SK-N-SH (cell line): Measurements from ENCODE around the gene TMEM243.

ENCODE experiments used
- RAD21 ChIP-seq: IDR thresholded peaks from 2 replicates; pipeline ENCODE4 v1.6.1; 2012; ENCODE audit warnings: mild to moderate bottlenecking, low read length
- TAF1 ChIP-seq: IDR thresholded peaks from 2 replicates; pipeline ENCODE4 v1.6.1; 2012; ENCODE audit warnings: low read depth, mild to moderate bottlenecking, low read length, moderate library complexity, borderline replicate concordance
- TF ChIP-seq, protein P1 (sequence below): fragments of 200-600 bp; sonication (generic); IDR thresholded peaks from 2 replicates; pipeline ENCODE4 v1.6.1; 2017; ENCODE audit warnings: antibody characterized with exemption, mild to moderate bottlenecking, moderate library complexity

DNA sequence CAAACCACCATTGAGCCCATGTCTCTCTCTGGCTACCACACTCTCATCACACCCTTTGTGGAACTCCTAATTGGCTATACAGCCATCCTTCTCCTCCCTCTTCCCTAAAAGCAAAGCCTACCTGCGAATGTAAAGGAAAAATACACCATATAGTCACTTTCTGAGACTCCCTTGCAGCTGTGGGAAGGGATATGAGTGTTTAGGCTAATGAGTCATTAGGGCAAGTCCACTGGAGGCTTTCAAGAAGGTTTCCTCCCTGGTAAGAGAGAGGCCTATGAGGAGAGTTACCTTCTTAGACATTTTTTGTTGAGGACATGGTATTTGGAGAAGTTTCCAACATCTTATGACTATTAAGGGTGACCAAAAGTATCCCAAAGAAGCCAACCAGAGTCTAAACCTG lies 4.1 kb upstream of the TMEM243 start:
- TF ChIP-seq, protein P1, sequence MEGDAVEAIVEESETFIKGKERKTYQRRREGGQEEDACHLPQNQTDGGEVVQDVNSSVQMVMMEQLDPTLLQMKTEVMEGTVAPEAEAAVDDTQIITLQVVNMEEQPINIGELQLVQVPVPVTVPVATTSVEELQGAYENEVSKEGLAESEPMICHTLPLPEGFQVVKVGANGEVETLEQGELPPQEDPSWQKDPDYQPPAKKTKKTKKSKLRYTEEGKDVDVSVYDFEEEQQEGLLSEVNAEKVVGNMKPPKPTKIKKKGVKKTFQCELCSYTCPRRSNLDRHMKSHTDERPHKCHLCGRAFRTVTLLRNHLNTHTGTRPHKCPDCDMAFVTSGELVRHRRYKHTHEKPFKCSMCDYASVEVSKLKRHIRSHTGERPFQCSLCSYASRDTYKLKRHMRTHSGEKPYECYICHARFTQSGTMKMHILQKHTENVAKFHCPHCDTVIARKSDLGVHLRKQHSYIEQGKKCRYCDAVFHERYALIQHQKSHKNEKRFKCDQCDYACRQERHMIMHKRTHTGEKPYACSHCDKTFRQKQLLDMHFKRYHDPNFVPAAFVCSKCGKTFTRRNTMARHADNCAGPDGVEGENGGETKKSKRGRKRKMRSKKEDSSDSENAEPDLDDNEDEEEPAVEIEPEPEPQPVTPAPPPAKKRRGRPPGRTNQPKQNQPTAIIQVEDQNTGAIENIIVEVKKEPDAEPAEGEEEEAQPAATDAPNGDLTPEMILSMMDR, result no peak
- TF ChIP-seq TAF1 (no peak), RAD21 (no peak)
